HG03135 (cell line): Measurements from ENCODE around the gene CD160.
"Not testable (repeated sequence)": the region's sequence is repeated elsewhere in the genome, so short reads cannot be mapped to it uniquely, and the experiment has no call there.

Experiments
- ATAC-seq: cut with Tn5 transposase; IDR thresholded peaks from one replicate; pipeline ENCODE4 v1.9.1; 2021; ENCODE audit warnings: mild to moderate bottlenecking, moderate library complexity; ENCODE audit not compliant: unreplicated experiment

The CD160 gene

DNA sequence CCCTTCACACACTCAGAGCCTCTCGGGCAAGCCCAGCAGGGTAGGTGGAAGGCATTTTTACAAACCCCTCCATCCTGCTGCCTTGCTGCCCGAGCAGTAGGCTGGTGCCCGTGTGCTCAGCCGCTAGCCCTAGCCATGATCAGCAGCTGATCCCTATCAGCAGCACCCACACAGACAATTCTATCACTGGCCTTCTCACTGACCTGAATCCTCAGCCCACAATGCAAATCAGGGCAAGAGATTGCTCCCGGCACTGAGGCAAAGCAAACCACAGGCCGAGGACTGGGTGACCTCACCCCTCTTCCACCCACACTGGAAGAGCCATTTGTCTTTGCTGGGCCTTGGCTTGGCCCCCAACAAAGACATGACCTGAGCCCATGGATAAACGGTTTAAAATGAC lies 11.2 kb upstream of the CD160 start:
- ATAC-seq = no peak

DNA sequence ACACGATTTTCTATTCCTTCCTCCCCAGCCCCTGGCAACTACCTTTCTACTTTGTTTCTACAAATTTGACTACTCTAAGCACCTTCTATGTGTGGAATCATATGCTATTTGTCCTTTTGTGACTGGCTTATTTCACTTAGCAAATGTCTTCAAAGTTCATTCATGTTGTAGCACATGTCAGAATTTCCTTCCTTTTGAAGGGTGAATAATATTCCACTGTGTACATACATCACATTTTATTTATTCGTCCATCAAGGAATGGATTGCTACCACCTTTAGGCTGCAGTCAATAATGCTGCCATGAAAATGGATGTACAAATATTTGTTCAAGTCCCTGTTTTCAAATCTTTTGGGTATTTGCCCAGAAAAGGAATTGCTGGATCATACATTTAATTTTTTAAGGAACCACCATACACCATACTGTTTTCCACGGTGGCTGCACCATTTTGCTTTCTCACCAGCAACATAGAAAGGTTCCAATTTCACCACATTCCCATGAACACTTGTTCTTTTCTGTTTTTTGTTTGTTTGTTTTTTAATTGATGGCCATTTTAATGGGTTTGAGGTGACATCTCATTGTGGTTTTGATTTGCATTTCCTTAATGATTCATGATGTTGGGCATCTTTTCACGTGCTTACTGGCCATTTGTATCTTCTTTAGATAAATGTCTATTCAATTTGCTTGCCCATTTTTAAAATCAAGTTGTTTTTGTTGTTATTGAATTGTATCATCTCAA lies 8.8 kb upstream of the CD160 start:
- ATAC-seq = no peak

DNA sequence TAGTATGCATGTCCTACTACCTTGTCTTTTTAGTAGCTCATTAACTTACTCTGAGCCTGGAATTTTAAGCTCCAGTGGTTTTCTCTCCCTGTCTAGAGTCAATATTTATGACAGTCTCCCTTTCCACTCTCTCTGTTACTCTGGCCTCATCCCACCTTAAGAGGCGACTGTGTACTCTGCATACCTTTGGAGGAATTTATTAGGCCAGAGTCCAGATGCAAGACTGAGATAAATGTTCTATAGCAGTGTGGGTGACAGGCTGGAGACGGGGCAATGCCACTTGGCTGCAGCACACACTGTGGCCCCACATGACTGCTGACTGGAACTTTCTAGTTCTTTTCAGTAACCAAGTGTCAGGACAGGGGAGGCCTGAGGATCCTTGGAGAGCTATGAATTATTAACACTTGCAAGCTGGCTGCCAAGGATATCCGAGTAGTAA lies 8.1 kb upstream of the CD160 start:
- no peak for ATAC-seq

GRCh38 chr1:145714524-145715111 lies 4.7 kb upstream of the CD160 start:
- ATAC-seq = no peak

DNA sequence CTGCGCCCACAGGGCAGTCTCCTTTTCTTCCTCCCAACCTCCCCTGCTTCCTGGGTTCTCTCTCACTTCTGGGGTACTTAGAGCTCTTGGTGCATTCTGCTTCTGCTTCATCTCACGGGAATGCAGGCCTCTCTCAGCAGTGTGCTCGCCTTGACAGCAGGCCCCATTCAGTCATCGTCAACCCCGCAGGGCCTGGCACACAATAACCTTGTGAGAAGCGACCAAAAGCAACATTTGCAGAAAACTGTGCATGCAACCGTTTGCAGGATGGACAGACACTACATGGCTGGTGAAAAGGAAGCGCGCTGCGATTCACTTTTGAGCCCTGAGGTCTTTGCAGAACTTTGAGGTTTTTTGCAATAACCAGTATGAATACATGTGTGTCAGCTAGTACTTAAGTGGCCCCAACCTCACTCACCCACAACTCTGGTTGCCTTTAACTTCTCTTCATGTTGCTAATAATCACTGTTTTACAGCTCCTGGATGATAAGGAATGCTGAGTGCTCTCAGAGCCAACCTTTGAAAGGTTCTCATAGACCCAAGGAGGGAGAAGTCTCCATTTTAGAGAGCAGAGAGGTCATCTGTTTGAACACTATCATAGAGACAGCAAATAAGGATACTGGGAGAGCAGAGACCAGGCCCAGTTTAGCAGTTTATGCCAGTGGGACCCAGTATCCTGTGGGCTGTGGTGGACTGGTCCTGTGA lies 2.5 kb upstream of the CD160 start:
- no peak for ATAC-seq

GRCh38 chr1:145717833-145718232 lies 1.5 kb upstream of the CD160 start:
- ATAC-seq = no peak

GRCh38 chr1:145718465-145718864 lies 834 bp upstream of the CD160 start:
- ATAC-seq = not testable (repeated sequence)

DNA sequence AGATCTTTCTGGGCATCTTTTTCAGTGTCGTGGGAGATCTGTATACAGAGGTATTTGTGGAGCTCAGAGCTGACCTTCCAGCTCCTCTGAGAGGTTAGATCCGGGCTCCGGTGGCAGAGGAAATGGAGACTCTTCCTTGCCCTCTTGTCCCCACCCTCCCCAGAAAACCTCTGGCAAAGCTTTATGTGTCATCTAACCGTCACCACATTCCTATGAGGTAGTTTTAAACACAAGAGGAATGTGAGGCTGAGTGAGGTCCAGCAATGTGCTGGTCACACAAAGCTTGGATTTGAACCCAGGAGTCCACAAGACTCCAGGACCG lies 1.2 kb downstream of the CD160 start:
- ATAC-seq = no peak

GRCh38 chr1:145720878-145721671 lies 1.8 kb downstream of the CD160 start:
- ATAC-seq = peak; percentile 55

GRCh38 chr1:145726193-145726592 lies 6.9 kb downstream of the CD160 start:
- not testable (repeated sequence) for ATAC-seq

- no peak for ATAC-seq
These were observed 9.9 kb downstream of the CD160 start for GRCh38 chr1:145729196-145729595.

- ATAC-seq = no peak
These were observed 10.6 kb downstream of the CD160 start for GRCh38 chr1:145729666-145730436.

- no peak for ATAC-seq
These were observed 11.2 kb downstream of the CD160 start for GRCh38 chr1:145730467-145730866.

DNA sequence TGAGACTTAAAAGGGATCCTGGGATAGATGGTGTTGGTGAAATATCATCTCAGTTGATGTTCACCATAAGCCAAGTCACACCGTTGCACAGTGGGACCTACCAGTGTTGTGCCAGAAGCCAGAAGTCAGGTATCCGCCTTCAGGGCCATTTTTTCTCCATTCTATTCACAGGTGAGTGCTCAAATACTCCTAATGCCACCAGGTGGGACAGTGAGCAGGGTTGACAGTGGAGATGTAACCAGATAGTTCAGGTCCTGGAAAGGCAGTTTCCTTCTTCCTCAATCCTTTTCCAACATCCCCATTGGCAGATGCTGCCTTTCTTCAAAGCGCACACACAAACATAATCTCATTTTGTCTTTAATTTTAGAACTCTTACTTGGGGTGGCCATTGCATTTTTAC lies 11.6 kb downstream of the CD160 start:
- no peak for ATAC-seq

DNA sequence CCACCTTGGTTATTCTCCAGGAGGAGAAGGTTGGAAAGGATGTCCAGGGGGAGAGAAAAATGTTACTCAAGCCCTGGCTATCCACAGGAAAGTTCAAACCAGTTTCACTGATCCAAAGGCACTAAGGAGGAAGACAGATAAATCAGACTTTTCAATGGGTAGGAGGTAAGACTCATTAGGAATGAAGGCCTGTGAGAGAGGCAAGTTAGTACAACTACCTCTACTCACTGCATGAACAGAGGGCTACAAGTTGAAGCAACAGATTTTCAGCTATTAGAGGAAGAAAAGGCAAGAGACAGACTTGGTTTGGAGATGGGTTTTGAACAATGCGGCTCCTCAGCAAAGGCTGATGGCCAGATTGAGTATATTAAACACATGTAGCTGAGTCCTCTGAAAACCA lies 16.9 kb downstream of the CD160 start:
- ATAC-seq = no peak

DNA sequence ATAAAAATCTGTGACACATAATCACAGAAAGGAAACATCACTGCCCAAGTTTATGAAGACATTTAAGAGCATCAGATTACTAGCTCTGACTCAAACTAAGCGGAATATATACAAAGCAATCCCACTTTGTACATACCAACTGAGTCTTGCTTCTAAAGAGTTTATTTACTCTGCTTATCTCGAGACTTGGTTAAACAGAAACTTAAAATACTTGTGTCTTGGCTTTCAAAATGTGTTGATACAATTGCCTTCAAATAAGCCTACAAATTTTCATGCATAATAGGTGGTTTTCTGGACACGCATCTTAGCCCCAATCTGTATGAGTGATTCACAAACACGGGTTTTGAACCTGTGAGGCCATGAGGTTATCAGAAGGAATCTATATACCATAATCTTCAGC lies 21.0 kb downstream of the CD160 start:
- ATAC-seq = no peak

DNA sequence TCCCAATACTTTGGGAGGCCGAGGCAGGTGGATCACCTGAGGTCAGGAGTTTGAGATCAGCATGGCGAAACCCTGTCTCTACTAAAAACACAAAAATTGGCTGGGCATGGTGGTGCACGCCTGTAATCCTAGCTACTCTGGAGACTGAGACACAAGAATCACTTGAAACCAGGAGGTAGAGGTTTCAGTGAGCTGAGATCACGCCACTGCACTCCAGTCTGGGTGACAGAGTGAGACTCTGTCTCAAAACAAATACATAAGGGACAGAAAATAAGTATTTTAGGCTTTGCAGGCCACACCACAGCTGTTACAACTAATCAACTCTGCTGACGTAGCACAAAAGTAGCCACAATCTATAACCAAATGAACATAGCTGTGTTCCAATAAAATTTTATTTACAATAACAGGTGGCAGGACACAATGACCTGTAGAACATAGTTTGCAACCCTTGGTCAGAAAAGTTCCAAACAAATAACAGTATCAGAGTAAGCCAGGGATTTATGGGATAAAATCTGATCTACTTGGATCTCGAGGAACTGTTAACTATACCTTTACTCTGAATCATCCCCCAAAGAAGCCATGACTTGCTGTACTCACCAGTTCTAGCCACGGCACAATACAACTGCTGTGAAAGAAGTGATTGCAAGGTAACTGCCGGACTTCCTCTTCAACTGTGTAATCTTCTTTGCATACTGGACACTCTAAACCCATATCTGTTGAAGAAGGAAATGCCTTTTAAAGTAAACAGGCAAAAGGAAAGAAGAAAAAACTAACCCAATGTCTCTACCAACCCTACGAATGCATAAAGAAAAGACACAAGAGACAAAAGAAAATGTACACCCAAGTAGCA lies 28.3 kb downstream of the CD160 start:
- no peak for ATAC-seq

GRCh38 chr1:145750426-145750825 lies 31.1 kb downstream of the CD160 start:
- no peak for ATAC-seq

DNA sequence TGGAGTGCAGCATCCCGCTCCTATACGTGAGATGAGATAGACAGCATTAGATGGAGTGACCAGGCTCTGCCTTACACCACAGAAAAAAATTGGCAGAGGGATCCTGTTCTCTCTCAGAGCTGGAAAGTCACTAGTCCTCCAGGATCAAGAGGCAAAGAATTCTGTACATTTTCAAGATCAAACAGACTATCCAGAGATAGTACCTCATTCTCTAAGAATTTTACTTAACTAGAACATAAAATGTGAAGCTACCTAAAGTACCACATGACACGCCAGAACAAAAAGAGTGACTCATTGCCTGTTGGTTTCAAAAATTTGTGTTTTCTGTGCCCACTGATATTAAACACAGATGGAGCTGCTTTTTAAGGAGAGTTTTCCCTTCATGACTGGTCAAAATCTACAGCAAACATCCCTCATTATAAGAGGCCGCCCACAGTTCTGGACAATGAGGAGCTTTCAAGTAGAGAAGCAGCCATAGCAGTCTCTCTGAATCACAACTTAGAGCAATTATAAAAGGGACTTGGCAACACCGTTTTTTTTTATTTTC lies 32.3 kb downstream of the CD160 start:
- ATAC-seq = no peak

- ATAC-seq = no peak
These were observed 38.1 kb downstream of the CD160 start for GRCh38 chr1:145757420-145757819.
